ENCODE results near the gene DBP. TPM values are rescaled to one million over a fixed set of nuclear protein-coding genes. Genes with fewer than 3 reads are reported as not detected.

DBP gene
- total RNA-seq, 2 donors from 2014 or later, result 14.3 to 52.7 TPM

GRCh38 chr19:48654299-48655059 is 17.3 kb upstream of the DBP start:
- Histone ChIP-seq H3K27ac (no peak overlapping the region), H3K9me3 (no peaks in the 10 kb centered on the region), H3K4me1 (replicated peaks) (no peaks in the 10 kb centered on the region), H3K27me3 (replicated peaks; ENCODE audit: insufficient read depth) (no peaks in the 10 kb centered on the region), H3K36me3 (no peaks in the 10 kb centered on the region), H3K4me3 (no peak overlapping the region)
- 36% methylated on average over 11 of the region's 11 CpGs for WGBS
- no peak for DNase-seq (ENCODE audit: low spot score)
- intact Hi-C loops (cut with DNase I), result no loop called here
- no peak for TF ChIP-seq POLR2A (IDR thresholded peaks at IDR 0.05)
- TF ChIP-seq POLR2AphosphoS5 (IDR thresholded peaks at IDR 0.05), result no peak
- TF ChIP-seq, protein P1, sequence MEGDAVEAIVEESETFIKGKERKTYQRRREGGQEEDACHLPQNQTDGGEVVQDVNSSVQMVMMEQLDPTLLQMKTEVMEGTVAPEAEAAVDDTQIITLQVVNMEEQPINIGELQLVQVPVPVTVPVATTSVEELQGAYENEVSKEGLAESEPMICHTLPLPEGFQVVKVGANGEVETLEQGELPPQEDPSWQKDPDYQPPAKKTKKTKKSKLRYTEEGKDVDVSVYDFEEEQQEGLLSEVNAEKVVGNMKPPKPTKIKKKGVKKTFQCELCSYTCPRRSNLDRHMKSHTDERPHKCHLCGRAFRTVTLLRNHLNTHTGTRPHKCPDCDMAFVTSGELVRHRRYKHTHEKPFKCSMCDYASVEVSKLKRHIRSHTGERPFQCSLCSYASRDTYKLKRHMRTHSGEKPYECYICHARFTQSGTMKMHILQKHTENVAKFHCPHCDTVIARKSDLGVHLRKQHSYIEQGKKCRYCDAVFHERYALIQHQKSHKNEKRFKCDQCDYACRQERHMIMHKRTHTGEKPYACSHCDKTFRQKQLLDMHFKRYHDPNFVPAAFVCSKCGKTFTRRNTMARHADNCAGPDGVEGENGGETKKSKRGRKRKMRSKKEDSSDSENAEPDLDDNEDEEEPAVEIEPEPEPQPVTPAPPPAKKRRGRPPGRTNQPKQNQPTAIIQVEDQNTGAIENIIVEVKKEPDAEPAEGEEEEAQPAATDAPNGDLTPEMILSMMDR (IDR thresholded peaks at IDR 0.05), result no peak

- no peak overlapping the region for H3K27ac ChIP-seq
- no peaks in the 10 kb centered on the region for H3K27me3 ChIP-seq (replicated peaks; ENCODE audit: insufficient read depth)
- no peak overlapping the region for H3K4me3 ChIP-seq
- H3K36me3 ChIP-seq, result no peaks in the 10 kb centered on the region
- no peak for TF ChIP-seq POLR2A (IDR thresholded peaks at IDR 0.05)
- intact Hi-C loops (cut with DNase I), result no loop called here
- H3K4me1 ChIP-seq (replicated peaks), result no peaks in the 10 kb centered on the region
- no peaks in the 10 kb centered on the region for H3K9me3 ChIP-seq
- 79% methylated on average over 5 of the region's 5 CpGs for WGBS
- DNase-seq (ENCODE audit: low spot score), result no peak
Observed at GRCh38 chr19:48651683-48652048, 14.5 kb upstream of the DBP start.

DNA sequence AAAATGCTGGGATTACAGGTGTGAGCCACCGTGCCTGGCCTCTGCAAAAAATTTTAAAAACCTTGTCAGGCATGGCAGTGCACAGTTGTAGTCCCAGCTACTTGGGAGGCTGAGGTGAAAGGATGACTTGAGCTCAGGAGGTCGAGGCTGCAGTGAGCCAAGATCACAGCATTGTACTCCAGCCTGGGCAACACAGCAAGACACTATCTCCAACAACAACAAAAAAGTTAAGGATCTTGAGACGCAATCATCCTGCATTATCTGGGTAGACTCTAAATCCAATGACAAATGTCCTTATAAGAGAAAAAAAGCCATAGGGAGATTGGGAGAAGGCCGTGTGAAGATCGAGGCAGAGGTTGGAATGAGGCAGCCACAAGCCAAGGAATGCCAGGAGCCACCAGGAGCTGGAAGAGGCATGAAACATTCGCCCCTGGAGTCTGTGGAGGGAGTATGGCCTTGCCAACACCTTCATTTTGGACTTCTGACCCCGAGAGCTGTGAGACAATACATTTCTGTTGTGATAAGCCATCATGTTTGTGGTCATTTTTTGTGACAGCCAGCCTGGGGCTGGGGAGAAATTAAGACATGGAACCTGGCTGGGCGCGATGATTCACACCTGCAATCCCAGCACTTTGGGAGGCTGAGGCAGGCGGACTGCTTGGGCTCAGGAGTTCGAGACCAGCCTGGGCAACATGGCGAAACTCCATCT is 13.9 kb upstream of the DBP start:
- Histone ChIP-seq H3K4me1 (replicated peaks) (no peaks in the 10 kb centered on the region), H3K4me3 (no peak overlapping the region), H3K36me3 (no peaks in the 10 kb centered on the region), H3K27me3 (replicated peaks; ENCODE audit: insufficient read depth) (no peaks in the 10 kb centered on the region), H3K9me3 (no peaks in the 10 kb centered on the region), H3K27ac (no peak overlapping the region)
- intact Hi-C loops (cut with DNase I), result no loop called here
- WGBS, result 91% methylated on average over 12 of the region's 12 CpGs
- TF ChIP-seq POLR2AphosphoS5 (IDR thresholded peaks at IDR 0.05) (no peak), POLR2A (IDR thresholded peaks at IDR 0.05) (no peak)
- TF ChIP-seq, protein P1 (IDR thresholded peaks at IDR 0.05), result no peak
- DNase-seq (ENCODE audit: low spot score), result no peak

DNA sequence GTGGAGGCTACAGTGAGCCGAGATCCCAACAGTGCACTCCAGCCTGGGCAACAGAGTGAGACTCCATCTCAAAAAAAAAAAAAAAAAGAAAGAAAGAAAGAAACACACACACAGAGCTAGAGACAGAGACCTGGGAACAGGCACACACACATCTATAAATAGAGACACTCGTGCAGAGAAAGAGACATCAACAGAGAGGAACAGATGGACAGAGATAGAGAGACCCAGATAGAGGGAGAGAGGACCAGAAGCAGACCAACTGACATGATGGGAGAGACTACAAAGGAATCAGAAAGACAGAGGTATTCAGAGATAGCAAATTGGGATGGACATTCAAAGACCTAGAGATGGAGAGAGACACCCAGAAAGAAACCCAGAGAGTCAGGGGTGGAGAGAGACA is 11.0 kb upstream of the DBP start:
- no peak overlapping the region for H3K27ac ChIP-seq
- intact Hi-C loops (cut with DNase I), result loop anchor here (5.0 to 10.0 kb wide), 2 partner anchors 194 to 317 kb away; partner anchors contain the start of gene FTL
- H3K9me3 ChIP-seq, result no peaks in the 10 kb centered on the region
- TF ChIP-seq, protein P1 (IDR thresholded peaks at IDR 0.05), result no peak
- TF ChIP-seq POLR2AphosphoS5 (IDR thresholded peaks at IDR 0.05), result no peak
- TF ChIP-seq POLR2A (IDR thresholded peaks at IDR 0.05), result no peak
- no peak overlapping the region for H3K4me3 ChIP-seq
- H3K27me3 ChIP-seq (replicated peaks; ENCODE audit: insufficient read depth), result no peaks in the 10 kb centered on the region
- H3K36me3 ChIP-seq, result no peaks in the 10 kb centered on the region
- WGBS, result 69% methylated on average over 2 of the region's 2 CpGs
- peaks cover 7% of the 10 kb centered on the region for H3K4me1 ChIP-seq (replicated peaks)
- DNase-seq (ENCODE audit: low spot score), result no peak

GRCh38 chr19:48646722-48647216 is 9.6 kb upstream of the DBP start:
- no peaks in the 10 kb centered on the region for H3K36me3 ChIP-seq
- peak overlapping the region; percentile 41 to 44 for H3K4me3 ChIP-seq
- no peak for TF ChIP-seq POLR2AphosphoS5 (IDR thresholded peaks at IDR 0.05)
- TF ChIP-seq, protein P1 (IDR thresholded peaks at IDR 0.05), result no peak
- no peak for TF ChIP-seq POLR2A (IDR thresholded peaks at IDR 0.05)
- peaks cover 7% of the 10 kb centered on the region for H3K4me1 ChIP-seq (replicated peaks)
- WGBS, result 9% methylated on average over 10 of the region's 10 CpGs
- DNase-seq (ENCODE audit: low spot score), result no peak
- no peaks in the 10 kb centered on the region for H3K27me3 ChIP-seq (replicated peaks; ENCODE audit: insufficient read depth)
- no peaks in the 10 kb centered on the region for H3K9me3 ChIP-seq
- intact Hi-C loops (cut with DNase I), result loop anchor here (5.0 to 10.0 kb wide), 2 partner anchors 196 to 318 kb away; partner anchors contain the start of gene FTL
- peak overlapping the region; percentile 90 to 93 for H3K27ac ChIP-seq

All from prostate gland (tissue), 2 donors.